NOMO-1 treated with dmso at 0.1 percent for 144 hours (cell line): Measurements from ENCODE around the gene IP6K1.
"Not testable (repeated sequence)": the region's sequence is repeated elsewhere in the genome, so short reads cannot be mapped to it uniquely, and the experiment has no call there.

Experiments used
- DNase-seq: peaks from one replicate; lab custom pipeline; 2025; ENCODE audit not compliant: unreplicated experiment; lab: John Stamatoyannopoulos, UW

IP6K1 gene

GRCh38 chr3:49689908-49690624, 96.3 kb downstream of the IP6K1 start:
- not testable (repeated sequence) for DNase-seq

GRCh38 chr3:49689046-49689907, 97.1 kb downstream of the IP6K1 start, which contains the start of the genes MST1 and RNF123:
TSS of gene MST1 (minus strand) at chr3:49689474. CDS start at chr3:49688691, 783 bp downstream.
TSS of gene RNF123 (plus strand) at chr3:49689557. CDS start at chr3:49691166, 1,609 bp downstream.
- no peak for DNase-seq

GRCh38 chr3:49688338-49689045, 97.8 kb downstream of the IP6K1 start:
- DNase-seq = not testable (repeated sequence)

GRCh38 chr3:49687424-49687795, 98.9 kb downstream of the IP6K1 start:
- not testable (repeated sequence) for DNase-seq

GRCh38 chr3:49686769-49687423, 99.4 kb downstream of the IP6K1 start:
- not testable (repeated sequence) for DNase-seq

GRCh38 chr3:49686346-49686745, 100.0 kb downstream of the IP6K1 start:
- DNase-seq = not testable (repeated sequence)

- not testable (repeated sequence) for DNase-seq
These were observed 100.5 kb downstream of the IP6K1 start for GRCh38 chr3:49685846-49686245.

GRCh38 chr3:49685103-49685502, 101.2 kb downstream of the IP6K1 start:
- DNase-seq = not testable (repeated sequence)

GRCh38 chr3:49684453-49684852, 101.9 kb downstream of the IP6K1 start:
- not testable (repeated sequence) for DNase-seq

GRCh38 chr3:49683162-49683561, 103.2 kb downstream of the IP6K1 start:
- no peak for DNase-seq

- no peak for DNase-seq
These were observed 104.8 kb downstream of the IP6K1 start for GRCh38 chr3:49681543-49681942.

- no peak for DNase-seq
These were observed 105.2 kb downstream of the IP6K1 start for GRCh38 chr3:49681232-49681522.

GRCh38 chr3:49680493-49681231, 105.7 kb downstream of the IP6K1 start:
- no peak for DNase-seq

- no peak for DNase-seq
These were observed 110.4 kb downstream of the IP6K1 start for GRCh38 chr3:49675912-49676311.

GRCh38 chr3:49674497-49674983, 111.8 kb downstream of the IP6K1 start:
- no peak for DNase-seq
